ACHN (cell line): Measurements from ENCODE around the gene MTHFD1.
"Not testable (repeated sequence)": the region's sequence is repeated elsewhere in the genome, so short reads cannot be mapped to it uniquely, and the experiment has no call there.

Experiments used
- DNase-seq: peaks from one replicate; pipeline ENCODE4 v3.0.0-alpha.2; 2015
- in situ Hi-C: cut with HindIII; loops from 2 replicates; pipeline ENCODE4 v1.10.0; 2017; ENCODE audit warnings: low sequenced_read_pairs, low pct_ligation_motif_present, low pct_unique_long_range_greater_than_20kb

Gene MTHFD1

GRCh38 chr14:64387782-64388532, at the start of gene MTHFD1:
TSS of gene MTHFD1 (plus strand) at chr14:64388353. CDS start at chr14:64388428, 75 bp downstream.
- DNase-seq = peak; percentile 97
- in situ Hi-C loops = no loop called here

DNA sequence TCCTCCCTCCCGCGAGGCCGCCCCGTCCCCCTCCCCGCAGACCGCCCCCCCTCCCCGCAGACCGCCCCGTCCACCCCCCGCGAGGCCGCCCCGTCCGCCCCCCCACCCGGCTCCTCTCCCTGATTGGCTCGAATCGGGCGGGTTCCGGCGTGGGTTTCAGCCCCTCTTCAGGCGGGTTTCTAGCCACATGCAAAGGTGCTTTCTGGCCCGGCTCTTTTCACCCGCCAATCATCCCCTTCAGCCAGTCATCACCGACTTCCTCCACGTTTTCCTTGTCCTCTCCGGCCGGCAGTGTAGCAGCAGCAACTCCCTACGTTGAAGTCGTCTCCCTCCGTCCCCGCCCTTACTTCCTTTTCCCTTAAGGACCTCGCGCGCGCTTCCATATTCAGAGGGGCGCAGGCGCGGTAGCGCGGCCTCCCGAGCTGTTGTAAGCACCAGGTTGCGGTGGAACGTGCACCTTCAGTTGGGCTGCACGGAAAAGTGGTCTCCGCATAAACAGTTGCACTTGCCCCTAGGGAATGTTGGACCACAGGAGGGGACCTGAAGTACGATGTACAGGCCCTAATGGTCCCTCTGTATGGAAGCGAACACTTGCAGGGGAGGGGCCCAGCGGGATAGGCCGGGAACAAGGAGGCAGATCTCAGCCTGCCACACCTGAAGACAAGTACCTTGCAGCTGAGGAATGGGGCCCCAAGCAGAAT, 49.4 kb upstream of the MTHFD1 start:
- peak; percentile 97 for DNase-seq
- in situ Hi-C loops = no loop called here

- in situ Hi-C loops = no loop called here
- no peak for DNase-seq
These were observed 47.5 kb upstream of the MTHFD1 start for GRCh38 chr14:64340560-64341196.

DNA sequence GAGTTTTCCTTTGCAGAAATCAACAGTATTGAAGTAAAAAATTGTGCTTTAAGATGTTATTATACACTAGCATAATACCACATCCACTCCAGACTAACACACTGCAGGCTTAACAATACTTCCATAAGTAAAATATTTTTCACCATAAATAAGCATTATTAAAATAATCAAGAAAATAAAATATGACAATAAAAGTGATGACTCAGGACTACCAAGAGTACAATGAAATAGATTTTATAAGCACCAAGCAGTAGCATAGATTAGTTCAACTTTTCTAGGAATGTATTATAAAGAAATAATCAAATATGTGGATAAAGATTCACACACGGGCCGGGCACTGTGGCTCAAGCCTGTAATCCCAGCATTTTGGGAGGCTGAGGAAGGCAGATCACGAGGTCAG, 40.4 kb upstream of the MTHFD1 start:
- DNase-seq = no peak
- in situ Hi-C loops = no loop called here

DNA sequence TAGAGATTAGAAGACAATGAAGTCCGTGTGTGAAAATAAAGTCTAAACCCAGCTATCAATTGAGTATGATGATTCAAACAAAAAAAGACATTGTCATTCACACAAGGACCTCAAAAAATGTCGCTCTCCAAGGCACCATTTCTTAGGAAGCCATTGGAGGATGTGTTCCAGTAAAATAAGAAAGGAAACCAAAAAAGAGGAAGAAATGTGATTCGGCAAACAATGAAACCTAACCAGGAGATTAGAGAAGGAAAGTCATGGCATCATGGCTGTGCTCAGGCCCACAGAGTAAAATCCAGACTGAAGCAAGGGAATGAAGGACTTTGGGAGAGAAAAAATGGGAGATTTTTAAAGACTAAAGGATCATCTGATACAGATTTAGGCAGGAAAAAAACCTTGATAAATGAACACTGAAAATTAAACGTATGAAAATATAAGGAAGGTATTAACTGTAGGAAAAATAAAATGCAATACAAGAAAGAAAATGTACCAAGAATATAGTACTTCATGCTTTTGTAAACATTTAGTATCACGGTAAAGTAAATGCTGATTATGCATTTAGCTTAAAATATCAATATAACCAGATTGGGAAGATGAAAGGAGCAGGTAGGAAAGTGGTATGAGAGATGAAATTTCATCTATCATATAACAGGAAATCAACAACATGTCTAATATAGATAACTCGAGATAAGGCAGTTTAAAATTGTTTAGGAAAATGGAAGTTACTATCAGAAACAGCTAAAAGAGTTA, 38.2 kb upstream of the MTHFD1 start:
- in situ Hi-C loops = no loop called here
- DNase-seq = no peak

DNA sequence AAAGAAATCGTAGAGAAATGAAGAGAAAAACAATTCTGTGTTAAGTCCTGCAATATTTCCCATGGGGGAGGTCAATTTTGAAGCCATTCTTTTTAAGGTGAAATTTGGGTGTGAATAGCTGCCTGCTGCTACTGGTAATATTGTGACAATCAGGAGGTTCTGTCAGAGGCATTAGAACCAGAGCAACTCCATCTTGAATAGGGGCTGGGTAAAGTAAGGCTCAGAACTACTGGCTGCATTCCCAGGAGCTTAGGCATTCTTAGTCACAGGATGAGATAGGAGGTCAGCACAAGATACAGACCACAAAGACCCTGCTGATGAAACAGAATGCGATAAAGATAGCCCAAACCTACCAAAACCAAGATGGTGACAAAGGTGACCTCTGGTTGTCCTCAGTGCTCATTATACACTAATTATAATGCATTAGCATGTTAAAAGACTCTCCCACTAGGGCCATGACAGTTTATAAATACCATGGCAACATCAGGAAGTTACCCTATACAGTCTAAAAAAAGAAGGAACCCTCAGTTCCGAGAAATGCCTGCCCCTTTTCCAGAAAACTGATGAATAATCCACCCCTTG, 24.8 kb upstream of the MTHFD1 start:
- DNase-seq = no peak
- in situ Hi-C loops = no loop called here

GRCh38 chr14:64364907-64365306, 23.2 kb upstream of the MTHFD1 start:
- in situ Hi-C loops = no loop called here
- no peak for DNase-seq

DNA sequence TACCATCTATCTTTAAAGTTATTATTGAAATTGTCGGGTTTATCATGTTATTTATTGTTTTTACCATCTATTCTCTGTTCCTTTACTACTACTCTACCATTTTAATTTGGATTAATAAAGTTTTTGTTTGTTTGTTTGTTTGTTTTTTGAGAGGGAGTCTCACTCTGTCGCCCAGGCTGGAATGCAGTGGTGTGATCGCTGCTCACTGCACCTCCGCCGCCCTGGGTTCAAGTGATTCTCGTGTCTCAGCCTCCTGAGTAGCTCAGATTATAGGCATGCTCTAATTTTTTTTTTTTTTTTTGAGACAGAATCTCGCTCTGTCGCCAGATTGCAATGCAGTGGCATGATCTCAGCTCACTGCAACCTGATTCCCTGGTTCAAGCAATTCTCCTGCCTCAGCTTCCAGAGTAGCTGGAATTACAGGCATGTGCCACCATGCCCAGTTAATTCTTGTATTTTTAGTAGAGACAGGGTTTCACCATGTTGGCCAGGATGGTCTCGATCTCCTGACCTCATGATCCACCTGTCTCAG, 22.7 kb upstream of the MTHFD1 start:
- in situ Hi-C loops, DNase-seq: not testable (repeated sequence)

GRCh38 chr14:64369201-64369600, 19.0 kb upstream of the MTHFD1 start:
- in situ Hi-C loops = no loop called here
- DNase-seq = no peak

- peak; percentile 27 for DNase-seq
- in situ Hi-C loops = no loop called here
These were observed 846 bp upstream of the MTHFD1 start for GRCh38 chr14:64387232-64387781.

- DNase-seq = peak; percentile 39
- in situ Hi-C loops = no loop called here
These were observed 556 bp downstream of the MTHFD1 start for GRCh38 chr14:64388533-64389285.

GRCh38 chr14:64391113-64391725, 3.1 kb downstream of the MTHFD1 start:
- in situ Hi-C loops = no loop called here
- DNase-seq = no peak

- DNase-seq = no peak
- in situ Hi-C loops = no loop called here
These were observed 3.8 kb downstream of the MTHFD1 start for GRCh38 chr14:64391986-64392385.

DNA sequence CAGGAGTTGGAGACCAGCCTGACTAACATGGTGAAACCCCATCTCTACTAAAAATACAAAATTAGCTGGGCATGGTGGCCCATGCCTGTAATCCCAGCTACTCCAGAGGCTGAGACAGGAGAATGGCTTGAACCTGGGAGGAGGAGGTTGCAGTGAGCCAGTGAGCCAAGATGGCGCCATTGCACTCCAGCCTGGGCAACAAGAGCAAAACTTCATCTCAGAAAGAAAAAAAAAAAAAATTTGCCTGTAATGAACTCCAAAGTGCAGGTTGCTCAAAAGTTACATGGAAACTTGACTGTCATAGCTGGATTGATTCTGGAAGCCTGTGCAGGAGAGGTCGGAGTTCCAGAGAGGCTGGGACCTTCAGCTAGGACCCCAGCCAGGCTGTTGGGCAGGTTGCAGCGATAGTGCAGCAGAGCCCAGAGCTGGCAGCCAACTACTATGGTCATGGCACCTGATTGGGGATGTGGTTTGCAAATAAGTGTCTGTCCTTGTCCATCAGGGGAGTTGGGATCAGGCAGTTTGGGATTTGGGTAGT, 5.1 kb downstream of the MTHFD1 start:
- DNase-seq, in situ Hi-C loops: not testable (repeated sequence)

- in situ Hi-C loops = no loop called here
- no peak for DNase-seq
These were observed 6.3 kb downstream of the MTHFD1 start for GRCh38 chr14:64394423-64394822.

- no peak for DNase-seq
- in situ Hi-C loops = no loop called here
These were observed 7.0 kb downstream of the MTHFD1 start for GRCh38 chr14:64394977-64395633.
